Osteoblast (primary cell): ENCODE measurements around the gene ACSM5. TPM values are rescaled to one million over a fixed set of nuclear protein-coding genes. Genes with fewer than 3 reads are reported as not detected.
"Not testable (repeated sequence)": the region's sequence is repeated elsewhere in the genome, so short reads cannot be mapped to it uniquely, and the experiment has no call there.

Experiments used
- DNase-seq: peaks from one replicate; pipeline ENCODE4 v3.0.0; 2011; ENCODE audit warnings: low spot score, mixed read lengths; ENCODE audit not compliant: insufficient read length; ENCODE audit errors: missing footprints
- H2AFZ ChIP-seq: 2 replicates; pipeline ENCODE4 v1.6.0; 2011; ENCODE audit warnings: mild to moderate bottlenecking, low read length
- H3K27ac ChIP-seq: 2 replicates; pipeline ENCODE4 v1.5.1; 2011; ENCODE audit warnings: mild to moderate bottlenecking, low read depth, low read length, moderate library complexity
- H3K27me3 ChIP-seq: 2 replicates; pipeline ENCODE4 v1.6.0; 2012; ENCODE audit warnings: mild to moderate bottlenecking, control low read depth, inconsistent platforms, low read length, moderate library complexity; ENCODE audit not compliant: insufficient read depth
- H3K36me3 ChIP-seq: 2 replicates; pipeline ENCODE4 v1.5.1; 2011; ENCODE audit warnings: mild to moderate bottlenecking, low read length, control low read depth, moderate library complexity; ENCODE audit not compliant: insufficient read depth
- H3K4me1 ChIP-seq: 2 replicates; pipeline ENCODE4 v1.5.1; 2011; ENCODE audit warnings: mild to moderate bottlenecking, low read length, control low read depth, moderate library complexity; ENCODE audit not compliant: insufficient read depth
- H3K4me2 ChIP-seq: 2 replicates; pipeline ENCODE4 v1.6.0; 2011; ENCODE audit warnings: mild to moderate bottlenecking, low read length; ENCODE audit not compliant: insufficient read depth
- H3K4me3 ChIP-seq: fragments of 200-600 bp; sonication (generic); 3 replicates; pipeline ENCODE4 v1.5.1; 2012; ENCODE audit warnings: mild to moderate bottlenecking, low read length, inconsistent platforms; ENCODE audit not compliant: insufficient read depth
- H3K79me2 ChIP-seq: 2 replicates; pipeline ENCODE4 v1.6.0; 2012; ENCODE audit warnings: mild to moderate bottlenecking, low read length, control low read depth, inconsistent platforms; ENCODE audit not compliant: insufficient read depth
- H3K9me3 ChIP-seq: 2 replicates; pipeline ENCODE4 v1.5.1; 2011; ENCODE audit warnings: low read depth, low read length, control low read depth
- H4K20me1 ChIP-seq: 2 replicates; pipeline ENCODE4 v1.6.0; 2012; ENCODE audit warnings: mild to moderate bottlenecking, low read length, control low read depth; ENCODE audit not compliant: insufficient read depth
- total RNA-seq: library from RNA; depleted of rRNA; stranded (reverse); fragments of >200 nt; gene quantifications from 2 replicates; pipeline ENCODE4 v1.2.3, GENCODE V29; 2012
- TF ChIP-seq, protein P1 (sequence below): IDR thresholded peaks from 2 replicates; pipeline ENCODE4 v1.5.1; 2011; ENCODE audit warnings: mild to moderate bottlenecking, low read depth, low read length, moderate library complexity; ENCODE audit errors: extremely low read depth

ACSM5 gene
- total RNA-seq, 1 donor, result 11.9 TPM

DNA sequence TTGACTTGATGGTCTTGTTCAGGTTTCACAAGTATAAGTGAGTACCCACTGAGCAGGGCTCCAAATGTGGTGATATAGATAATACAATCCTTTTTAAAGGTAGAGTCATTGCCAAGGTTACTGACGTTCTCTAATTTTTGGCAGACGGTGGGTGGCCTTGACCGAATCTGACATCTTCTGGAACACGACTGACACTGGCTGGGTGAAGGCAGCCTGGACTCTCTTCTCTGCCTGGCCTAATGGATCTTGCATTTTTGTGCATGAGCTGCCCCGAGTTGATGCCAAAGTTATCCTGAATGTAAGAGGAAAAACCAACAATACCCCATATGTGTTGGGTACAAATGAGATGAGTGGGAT lies 14.4 kb downstream of the ACSM5 start:
- not testable (repeated sequence) for H4K20me1 ChIP-seq, H3K36me3 ChIP-seq, H3K27me3 ChIP-seq, H3K27ac ChIP-seq, H3K9me3 ChIP-seq, H3K79me2 ChIP-seq, DNase-seq, H3K4me3 ChIP-seq, H3K4me1 ChIP-seq, H2AFZ ChIP-seq, H3K4me2 ChIP-seq

DNA sequence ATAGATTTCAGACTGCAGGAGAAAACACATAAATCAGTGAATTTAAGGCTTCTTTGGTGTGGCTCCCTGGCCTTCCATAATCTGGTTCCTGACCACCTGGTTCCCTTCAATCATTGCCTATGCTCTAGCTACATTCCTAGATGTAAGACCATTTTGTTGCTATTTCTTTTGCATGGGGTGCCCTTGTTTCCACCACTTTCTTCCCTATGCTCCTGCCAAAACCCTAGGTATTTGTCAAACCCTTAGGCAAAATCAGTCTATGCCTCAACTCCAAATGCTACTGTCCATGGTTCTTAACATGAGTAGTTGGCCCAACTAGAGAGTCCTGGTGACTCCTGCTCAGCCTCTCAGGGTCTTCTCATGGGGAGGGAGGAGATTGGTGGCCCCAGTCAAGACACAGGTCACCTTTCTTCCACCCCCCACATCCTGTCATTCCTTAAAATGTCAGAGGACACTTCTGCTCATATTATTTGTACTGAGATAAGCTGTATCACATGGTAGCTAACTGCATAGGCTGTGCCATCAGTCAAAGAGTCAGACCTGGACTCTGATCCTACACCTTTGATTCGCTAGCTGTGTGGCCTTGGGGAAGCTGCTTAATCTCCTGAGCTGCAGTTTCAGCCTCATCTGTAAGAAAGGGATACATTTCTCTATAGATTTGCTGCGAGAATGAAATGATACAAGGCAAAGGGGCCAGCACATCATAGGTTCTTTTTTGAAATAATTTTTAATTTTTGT lies 15.0 kb downstream of the ACSM5 start:
- H3K9me3 ChIP-seq, result no peaks in the 10 kb centered on the region

DNA sequence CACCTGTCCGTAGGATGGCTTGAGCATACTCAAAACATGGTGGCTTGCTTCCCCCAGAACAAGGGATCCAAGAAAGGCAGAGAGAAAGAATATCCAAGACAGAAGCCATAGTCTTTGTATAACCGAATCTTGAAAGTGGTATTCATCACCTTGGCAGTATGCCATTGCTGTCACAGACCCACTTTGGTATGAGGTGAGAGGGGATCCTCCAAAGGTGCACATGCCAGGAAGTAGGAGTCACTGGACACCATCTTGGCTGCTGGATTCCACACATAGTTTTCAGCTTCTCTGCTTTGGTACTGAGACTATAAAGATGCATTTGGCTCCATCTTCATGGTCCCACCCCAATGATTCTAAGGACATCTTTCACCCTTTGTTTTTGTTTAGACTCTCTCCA lies 18.1 kb downstream of the ACSM5 start:
- not testable (repeated sequence) for H3K4me2 ChIP-seq, H3K4me3 ChIP-seq, H3K4me1 ChIP-seq, H3K27me3 ChIP-seq, DNase-seq, H3K9me3 ChIP-seq, H3K27ac ChIP-seq, H3K36me3 ChIP-seq, H4K20me1 ChIP-seq, H3K79me2 ChIP-seq, H2AFZ ChIP-seq

More for the DNA sequence above, 15.0 kb downstream of the ACSM5 start:
- Histone ChIP-seq H3K4me1 (no peaks in the 10 kb centered on the region), H3K4me3 (no peak overlapping the region), H2AFZ (no peak overlapping the region), H3K27ac (no peak overlapping the region), H3K79me2 (no peaks in the 10 kb centered on the region), H4K20me1 (no peaks in the 10 kb centered on the region), H3K27me3 (no peaks in the 10 kb centered on the region), H3K36me3 (no peaks in the 10 kb centered on the region), H3K4me2 (no peak overlapping the region)
- TF ChIP-seq, protein P1, sequence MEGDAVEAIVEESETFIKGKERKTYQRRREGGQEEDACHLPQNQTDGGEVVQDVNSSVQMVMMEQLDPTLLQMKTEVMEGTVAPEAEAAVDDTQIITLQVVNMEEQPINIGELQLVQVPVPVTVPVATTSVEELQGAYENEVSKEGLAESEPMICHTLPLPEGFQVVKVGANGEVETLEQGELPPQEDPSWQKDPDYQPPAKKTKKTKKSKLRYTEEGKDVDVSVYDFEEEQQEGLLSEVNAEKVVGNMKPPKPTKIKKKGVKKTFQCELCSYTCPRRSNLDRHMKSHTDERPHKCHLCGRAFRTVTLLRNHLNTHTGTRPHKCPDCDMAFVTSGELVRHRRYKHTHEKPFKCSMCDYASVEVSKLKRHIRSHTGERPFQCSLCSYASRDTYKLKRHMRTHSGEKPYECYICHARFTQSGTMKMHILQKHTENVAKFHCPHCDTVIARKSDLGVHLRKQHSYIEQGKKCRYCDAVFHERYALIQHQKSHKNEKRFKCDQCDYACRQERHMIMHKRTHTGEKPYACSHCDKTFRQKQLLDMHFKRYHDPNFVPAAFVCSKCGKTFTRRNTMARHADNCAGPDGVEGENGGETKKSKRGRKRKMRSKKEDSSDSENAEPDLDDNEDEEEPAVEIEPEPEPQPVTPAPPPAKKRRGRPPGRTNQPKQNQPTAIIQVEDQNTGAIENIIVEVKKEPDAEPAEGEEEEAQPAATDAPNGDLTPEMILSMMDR, result no peak
- no peak for DNase-seq

DNA sequence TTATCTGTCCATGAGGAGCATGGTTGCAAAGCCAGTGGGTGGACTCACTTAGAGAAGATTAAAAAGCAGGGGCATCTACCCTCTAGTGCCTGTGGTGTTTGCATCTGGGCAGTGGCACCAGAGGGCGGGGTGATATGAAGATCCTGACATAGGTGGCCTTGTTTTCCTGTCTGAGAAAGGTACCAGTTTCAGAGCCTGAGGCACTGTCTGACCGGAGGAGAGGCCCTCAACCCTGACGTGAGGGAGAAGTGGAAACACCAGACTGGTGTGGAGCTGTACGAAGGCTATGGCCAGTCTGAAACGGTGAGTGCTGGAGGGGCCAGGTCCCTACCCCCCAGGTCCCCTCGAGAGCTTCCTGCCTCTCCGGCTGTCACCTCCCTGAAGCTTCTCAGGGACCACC lies 20.2 kb downstream of the ACSM5 start:
- H3K9me3 ChIP-seq, H3K4me1 ChIP-seq, H2AFZ ChIP-seq: not testable (repeated sequence)

DNA sequence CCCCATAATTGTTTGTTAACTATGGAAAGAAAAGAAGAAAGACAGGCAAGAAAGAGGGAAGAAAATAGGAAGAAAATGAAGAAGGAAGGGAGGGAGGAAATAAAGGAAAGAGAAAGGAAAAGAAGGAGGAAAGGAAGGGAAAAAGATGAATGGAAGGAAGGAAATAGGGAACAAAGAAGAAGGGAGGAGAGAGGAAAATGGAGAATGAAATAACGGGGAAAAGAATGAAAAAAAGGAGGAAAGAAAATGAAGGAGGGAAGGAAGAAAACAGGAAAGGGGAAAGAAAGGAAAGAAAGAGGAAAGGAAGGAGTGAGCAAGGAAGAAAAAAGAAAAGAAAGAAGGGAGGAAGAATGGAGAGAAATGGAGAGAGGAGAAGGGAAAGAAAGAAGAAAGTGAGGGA lies 21.1 kb downstream of the ACSM5 start:
- H3K79me2 ChIP-seq, H3K4me3 ChIP-seq, H3K4me2 ChIP-seq, H3K9me3 ChIP-seq, H3K36me3 ChIP-seq, H2AFZ ChIP-seq, H3K4me1 ChIP-seq, DNase-seq, H3K27me3 ChIP-seq, H3K27ac ChIP-seq, H4K20me1 ChIP-seq: not testable (repeated sequence)

More for the DNA sequence above, 20.2 kb downstream of the ACSM5 start:
- not testable (repeated sequence) for H3K4me3 ChIP-seq, DNase-seq, H4K20me1 ChIP-seq, H3K27me3 ChIP-seq, H3K79me2 ChIP-seq, H3K27ac ChIP-seq, H3K4me2 ChIP-seq, H3K36me3 ChIP-seq

DNA sequence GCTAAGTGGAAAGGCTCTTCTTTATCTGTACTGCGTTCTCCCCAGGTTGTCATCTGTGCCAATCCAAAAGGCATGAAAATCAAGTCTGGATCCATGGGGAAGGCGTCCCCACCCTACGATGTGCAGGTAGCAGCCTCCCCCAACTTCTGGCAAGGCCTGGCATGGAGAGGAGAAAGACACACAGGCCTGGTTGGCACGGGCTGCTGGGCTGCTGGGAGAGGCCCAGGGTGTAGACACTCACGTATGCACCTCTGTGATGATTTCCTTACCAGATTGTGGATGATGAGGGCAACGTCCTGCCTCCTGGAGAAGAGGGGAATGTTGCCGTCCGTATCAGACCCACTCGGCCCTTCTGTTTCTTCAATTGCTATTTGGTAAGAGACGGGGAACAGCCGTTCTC lies 21.6 kb downstream of the ACSM5 start:
- Histone ChIP-seq H3K27ac (no peak overlapping the region), H3K4me1 (no peaks in the 10 kb centered on the region), H3K27me3 (no peaks in the 10 kb centered on the region), H3K36me3 (no peaks in the 10 kb centered on the region), H3K9me3 (no peaks in the 10 kb centered on the region), H3K4me3 (no peak overlapping the region), H2AFZ (no peak overlapping the region), H4K20me1 (no peaks in the 10 kb centered on the region), H3K79me2 (no peaks in the 10 kb centered on the region), H3K4me2 (no peak overlapping the region)
- DNase-seq, result no peak
- TF ChIP-seq, protein P1, result no peak

DNA sequence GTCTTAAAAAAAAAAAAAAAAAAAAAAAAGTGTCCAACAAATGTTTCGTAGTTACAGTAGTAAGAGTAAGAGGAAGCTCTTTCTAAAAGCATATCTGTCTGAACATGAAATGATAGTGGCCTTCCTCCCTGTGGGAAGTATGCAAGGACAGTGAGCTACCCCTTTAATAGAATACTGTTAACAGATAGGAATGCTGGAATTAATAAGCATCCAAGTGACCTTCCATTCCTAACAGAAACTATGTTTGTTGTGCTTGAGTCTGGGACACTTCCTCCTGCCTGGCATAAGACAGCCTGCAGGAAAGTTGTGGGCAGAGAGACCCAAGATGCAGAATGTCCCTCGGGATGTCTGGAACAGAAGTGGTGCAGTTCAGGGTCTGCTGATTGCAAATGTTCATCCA lies 29.6 kb downstream of the ACSM5 start:
- H4K20me1 ChIP-seq, H3K27me3 ChIP-seq, H3K9me3 ChIP-seq, H3K4me1 ChIP-seq, H3K27ac ChIP-seq, H3K36me3 ChIP-seq, H3K4me2 ChIP-seq, H3K79me2 ChIP-seq, H2AFZ ChIP-seq, DNase-seq, H3K4me3 ChIP-seq: not testable (repeated sequence)

DNA sequence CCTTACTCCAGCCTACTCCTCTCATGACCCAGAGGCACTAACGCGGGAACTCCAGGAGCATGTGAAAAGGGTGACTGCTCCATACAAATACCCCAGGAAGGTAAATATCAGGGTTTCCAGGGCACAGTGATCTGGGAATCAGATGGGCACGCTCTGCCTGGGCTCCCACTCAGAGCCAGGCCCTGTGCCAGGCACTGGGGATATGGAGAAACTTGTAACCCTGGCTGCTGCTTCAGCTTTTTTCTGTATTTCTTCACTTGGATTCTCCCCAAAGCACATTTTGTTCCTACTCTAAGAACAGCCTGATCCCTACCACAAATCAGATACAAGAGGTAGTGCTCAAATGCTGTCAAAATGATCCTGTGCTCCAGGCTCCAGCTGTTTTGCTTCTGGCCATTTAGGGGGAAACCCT lies 30.5 kb downstream of the ACSM5 start:
- not testable (repeated sequence) for H2AFZ ChIP-seq, DNase-seq, H3K4me1 ChIP-seq, H3K4me2 ChIP-seq, H3K9me3 ChIP-seq, H3K79me2 ChIP-seq, H3K27ac ChIP-seq, H4K20me1 ChIP-seq, H3K4me3 ChIP-seq, H3K27me3 ChIP-seq, H3K36me3 ChIP-seq
